ENCODE data around the gene HLA-DOA. TPM values are rescaled to one million over a fixed set of nuclear protein-coding genes. Genes with fewer than 3 reads are reported as not detected.

The HLA-DOA gene
- polyA plus RNA-seq, 1 donor, result 7.5 TPM

DNA sequence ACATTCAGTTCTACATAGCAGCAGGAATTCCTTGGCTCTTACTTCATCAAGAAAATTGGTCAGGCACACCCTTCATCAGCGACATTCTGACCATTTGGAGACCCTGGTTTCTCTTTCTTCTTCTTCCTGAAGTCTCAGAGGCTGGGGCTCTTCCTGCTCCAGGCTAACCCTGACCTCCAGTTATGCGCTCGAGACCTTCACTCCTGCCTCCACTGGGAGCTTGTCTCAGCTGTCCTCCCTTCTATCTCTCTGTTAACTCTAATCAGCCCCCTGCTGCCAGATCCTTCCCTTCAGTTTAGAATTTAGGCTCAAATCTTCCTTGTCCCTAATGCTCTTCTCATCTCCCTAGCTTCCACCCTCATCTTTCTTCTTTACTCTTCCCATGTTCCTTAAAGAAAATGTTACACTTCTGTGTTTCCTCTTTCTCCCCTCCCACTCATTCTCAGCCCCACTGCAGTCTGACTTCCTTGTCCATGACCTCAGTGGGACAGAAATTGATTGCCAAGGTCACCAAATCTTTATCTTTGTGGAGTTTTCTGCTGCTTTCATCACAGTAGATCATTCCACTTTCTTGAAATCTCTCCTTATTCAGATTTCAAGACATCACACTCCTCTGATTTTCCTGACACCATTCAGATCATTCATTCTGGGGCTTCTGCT is 8.4 kb upstream of the HLA-DOA start:
- no peaks in the 10 kb centered on the region for H3K36me3 ChIP-seq (ENCODE audit: control insufficient read depth, insufficient read depth, low read length)
- H3K27ac ChIP-seq (ENCODE audit: low read length), result no peak overlapping the region
- H3K27me3 ChIP-seq (ENCODE audit: control insufficient read depth, insufficient read depth, low read length), result peaks cover 27% of the 10 kb centered on the region
- DNase-seq, result no peak
- H3K9me3 ChIP-seq (ENCODE audit: control insufficient read depth, low read depth, low read length), result no peaks in the 10 kb centered on the region
- H3K4me3 ChIP-seq (ENCODE audit: low read length), result no peak overlapping the region
- H3K4me1 ChIP-seq (ENCODE audit: control insufficient read depth, insufficient read depth, low read length), result no peaks in the 10 kb centered on the region
- no CpG with 5 or more reads among the region's 3 CpGs for WGBS (ENCODE audit: insufficient coverage, low lambda C conversion rate)

DNA sequence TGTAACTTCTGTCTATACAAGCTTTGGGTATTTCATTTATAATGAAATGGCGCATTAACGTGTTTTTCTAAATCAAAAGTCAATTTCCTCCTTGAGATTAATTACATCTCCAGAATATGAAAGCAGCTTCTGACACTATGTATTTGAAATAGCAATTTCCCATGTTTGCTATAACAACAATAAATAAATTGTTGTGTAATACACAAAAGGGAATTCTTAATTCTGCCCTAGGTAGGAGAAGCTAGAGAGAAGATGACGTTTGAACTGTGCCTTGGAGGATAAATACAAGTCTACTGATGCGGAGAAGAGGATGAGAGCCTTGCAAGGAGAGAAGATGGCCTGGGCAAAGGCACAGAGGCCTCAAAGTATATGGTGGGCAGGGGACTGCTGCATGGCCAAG is 7.6 kb upstream of the HLA-DOA start:
- Histone ChIP-seq H3K9me3 (ENCODE audit: control insufficient read depth, low read depth, low read length) (no peaks in the 10 kb centered on the region), H3K36me3 (ENCODE audit: control insufficient read depth, insufficient read depth, low read length) (no peaks in the 10 kb centered on the region), H3K27me3 (ENCODE audit: control insufficient read depth, insufficient read depth, low read length) (peaks cover 24% of the 10 kb centered on the region), H3K27ac (ENCODE audit: low read length) (no peak overlapping the region), H3K4me3 (ENCODE audit: low read length) (no peak overlapping the region), H3K4me1 (ENCODE audit: control insufficient read depth, insufficient read depth, low read length) (no peaks in the 10 kb centered on the region)
- DNase-seq, result no peak
- no CpG with 5 or more reads among the region's 4 CpGs for WGBS (ENCODE audit: insufficient coverage, low lambda C conversion rate)

DNA sequence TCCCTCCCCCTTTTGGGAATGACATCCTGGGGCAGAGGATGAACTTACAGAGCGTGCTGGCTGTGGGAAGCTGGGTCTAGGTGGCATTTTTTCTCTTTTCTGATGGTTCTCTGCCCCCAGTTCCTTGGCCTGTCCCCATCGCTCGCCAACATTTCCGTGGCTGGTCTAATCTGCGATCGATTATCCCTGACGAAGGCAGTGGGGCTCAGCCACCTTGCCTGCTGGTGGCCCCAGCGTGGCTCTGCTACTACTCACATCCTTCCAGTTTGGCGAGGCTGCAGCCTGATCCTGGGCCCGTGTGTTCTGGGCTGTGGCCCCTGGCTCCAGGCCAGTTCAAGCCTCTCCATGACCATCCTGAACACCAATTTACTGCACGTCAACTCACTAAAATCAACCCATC is 6.4 kb upstream of the HLA-DOA start:
- no peak for DNase-seq
- H3K27ac ChIP-seq (ENCODE audit: low read length), result no peak overlapping the region
- 100% methylated on average over 2 of the region's 11 CpGs for WGBS (ENCODE audit: insufficient coverage, low lambda C conversion rate)
- H3K9me3 ChIP-seq (ENCODE audit: control insufficient read depth, low read depth, low read length), result no peaks in the 10 kb centered on the region
- H3K4me1 ChIP-seq (ENCODE audit: control insufficient read depth, insufficient read depth, low read length), result no peaks in the 10 kb centered on the region
- H3K4me3 ChIP-seq (ENCODE audit: low read length), result no peak overlapping the region
- H3K27me3 ChIP-seq (ENCODE audit: control insufficient read depth, insufficient read depth, low read length), result peaks cover 28% of the 10 kb centered on the region
- H3K36me3 ChIP-seq (ENCODE audit: control insufficient read depth, insufficient read depth, low read length), result no peaks in the 10 kb centered on the region

DNA sequence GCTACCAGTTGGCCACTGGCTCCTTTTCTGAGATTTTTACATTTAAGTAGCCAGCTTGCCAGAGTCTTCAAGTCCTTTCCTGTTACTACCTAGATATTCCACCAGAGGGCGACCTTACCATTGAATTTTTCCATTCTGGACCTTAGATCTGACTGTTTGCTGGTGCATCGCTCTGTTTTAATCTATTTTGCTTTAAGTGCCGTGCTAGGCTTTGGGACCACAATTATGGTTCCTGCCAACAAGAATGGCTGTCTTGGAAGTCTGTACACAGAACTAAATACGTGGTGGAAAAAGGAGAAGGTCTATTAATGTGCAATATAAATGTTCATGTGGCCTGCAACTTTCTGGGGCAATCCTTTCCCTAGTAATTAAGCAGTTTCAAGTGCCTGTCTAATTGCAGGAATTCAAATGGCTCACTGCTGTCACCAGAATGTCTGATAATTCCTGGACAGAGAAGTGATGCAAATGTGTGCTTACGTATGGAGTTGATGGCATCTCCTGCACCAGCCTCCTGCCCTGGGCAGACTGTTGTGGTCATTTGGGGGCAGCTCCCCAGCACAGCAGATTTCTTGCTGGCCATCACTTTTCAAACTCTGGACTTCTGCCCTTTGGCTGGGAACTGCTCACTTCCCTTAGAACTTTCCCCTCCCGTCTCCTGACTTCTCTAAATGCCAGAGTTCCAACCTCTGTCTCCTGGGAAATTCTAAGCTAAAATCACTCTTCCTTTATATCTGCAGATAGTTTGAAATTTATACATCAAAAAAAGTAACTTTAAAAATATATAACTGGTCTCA is 5.6 kb upstream of the HLA-DOA start:
- Histone ChIP-seq H3K9me3 (ENCODE audit: control insufficient read depth, low read depth, low read length) (no peaks in the 10 kb centered on the region), H3K4me1 (ENCODE audit: control insufficient read depth, insufficient read depth, low read length) (no peaks in the 10 kb centered on the region), H3K27ac (ENCODE audit: low read length) (no peak overlapping the region), H3K27me3 (ENCODE audit: control insufficient read depth, insufficient read depth, low read length) (peaks cover 34% of the 10 kb centered on the region), H3K4me3 (ENCODE audit: low read length) (no peak overlapping the region), H3K36me3 (ENCODE audit: control insufficient read depth, insufficient read depth, low read length) (no peaks in the 10 kb centered on the region)
- peak; percentile 60 for DNase-seq
- WGBS (ENCODE audit: insufficient coverage, low lambda C conversion rate), result 0% methylated on average over 3 of the region's 6 CpGs

DNA sequence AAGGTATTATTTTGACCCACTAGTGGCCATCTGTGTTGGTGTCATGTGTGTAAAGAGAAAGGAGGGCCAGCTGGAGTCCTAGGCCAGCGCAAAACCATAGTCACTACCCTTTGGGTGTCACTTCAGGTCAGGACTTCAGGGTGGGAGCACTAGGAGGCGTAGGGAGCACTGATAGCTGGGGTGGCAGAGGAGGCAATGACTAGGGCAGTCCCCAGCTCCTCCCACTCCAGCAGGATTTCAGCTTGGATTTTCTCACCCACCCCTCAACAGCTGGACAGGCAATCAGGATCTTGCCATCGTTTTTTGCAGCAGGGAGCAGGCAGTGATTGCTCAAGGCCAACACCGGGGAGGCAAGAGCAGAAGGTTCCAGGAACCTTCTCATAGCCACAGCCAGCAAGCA is 4.2 kb upstream of the HLA-DOA start:
- no peak for DNase-seq
- no peaks in the 10 kb centered on the region for H3K36me3 ChIP-seq (ENCODE audit: control insufficient read depth, insufficient read depth, low read length)
- H3K4me1 ChIP-seq (ENCODE audit: control insufficient read depth, insufficient read depth, low read length), result peaks cover 6% of the 10 kb centered on the region
- H3K9me3 ChIP-seq (ENCODE audit: control insufficient read depth, low read depth, low read length), result no peaks in the 10 kb centered on the region
- H3K27ac ChIP-seq (ENCODE audit: low read length), result no peak overlapping the region
- no peak overlapping the region for H3K4me3 ChIP-seq (ENCODE audit: low read length)
- H3K27me3 ChIP-seq (ENCODE audit: control insufficient read depth, insufficient read depth, low read length), result peaks cover 47% of the 10 kb centered on the region
- no CpG with 5 or more reads among the region's 4 CpGs for WGBS (ENCODE audit: insufficient coverage, low lambda C conversion rate)

DNA sequence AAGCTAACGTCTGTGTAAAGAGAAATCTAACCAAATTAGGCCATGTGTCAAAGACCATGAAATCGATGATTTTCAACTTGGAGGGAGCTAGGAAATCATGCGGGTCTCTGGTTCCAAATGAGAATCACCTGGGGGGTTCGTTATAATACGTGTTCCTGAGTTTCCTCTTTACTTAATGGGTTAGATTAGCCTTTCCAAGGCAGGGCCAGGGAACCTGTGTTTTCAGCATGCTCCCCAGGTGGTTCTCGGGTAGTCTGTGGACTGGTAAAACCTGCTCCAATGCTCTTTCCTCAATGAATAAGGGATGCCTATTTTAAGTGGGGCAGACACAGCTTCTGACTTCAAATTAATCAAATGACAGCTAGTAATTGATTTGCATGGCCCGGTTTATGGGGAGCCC is 965 bp upstream of the HLA-DOA start:
- DNase-seq, result no peak
- no peak overlapping the region for H3K4me3 ChIP-seq (ENCODE audit: low read length)
- H3K9me3 ChIP-seq (ENCODE audit: control insufficient read depth, low read depth, low read length), result peaks cover 4% of the 10 kb centered on the region
- no peak overlapping the region for H3K27ac ChIP-seq (ENCODE audit: low read length)
- H3K36me3 ChIP-seq (ENCODE audit: control insufficient read depth, insufficient read depth, low read length), result no peaks in the 10 kb centered on the region
- peaks cover 6% of the 10 kb centered on the region for H3K4me1 ChIP-seq (ENCODE audit: control insufficient read depth, insufficient read depth, low read length)
- WGBS (ENCODE audit: insufficient coverage, low lambda C conversion rate), result 40% methylated on average over 1 of the region's 7 CpGs
- H3K27me3 ChIP-seq (ENCODE audit: control insufficient read depth, insufficient read depth, low read length), result peaks cover 36% of the 10 kb centered on the region

DNA sequence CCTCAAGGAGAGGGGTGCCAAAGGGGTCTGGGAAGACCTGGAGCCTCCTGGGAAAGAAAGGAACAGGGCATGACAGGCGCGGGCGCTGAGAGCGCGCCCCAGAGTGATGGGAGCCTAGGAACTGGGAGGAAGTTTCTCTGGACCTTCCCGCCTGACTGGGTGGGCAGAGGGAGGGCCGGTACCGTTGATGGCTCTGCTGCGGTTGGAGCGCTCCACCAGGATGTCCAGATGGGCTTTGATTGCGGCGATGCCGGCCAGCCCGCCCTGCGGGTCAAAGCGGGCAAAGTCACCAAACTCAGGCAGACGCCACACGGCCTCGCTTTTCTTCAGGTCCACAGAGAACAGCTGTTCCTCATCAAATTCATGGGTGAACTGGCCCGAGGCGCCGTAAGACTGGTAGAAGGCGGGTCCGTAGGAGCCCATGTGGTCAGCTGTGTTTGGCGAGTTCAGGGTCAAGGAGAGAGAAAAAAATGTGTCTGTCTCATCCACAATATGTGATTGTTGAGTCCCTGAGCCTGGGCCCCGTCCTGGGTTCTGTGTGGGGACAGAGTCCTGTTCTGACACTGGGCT is 1.5 kb downstream of the HLA-DOA start:
- no peak for DNase-seq
- peaks cover 6% of the 10 kb centered on the region for H3K4me1 ChIP-seq (ENCODE audit: control insufficient read depth, insufficient read depth, low read length)
- peaks cover 4% of the 10 kb centered on the region for H3K9me3 ChIP-seq (ENCODE audit: control insufficient read depth, low read depth, low read length)
- H3K4me3 ChIP-seq (ENCODE audit: low read length), result no peak overlapping the region
- H3K27ac ChIP-seq (ENCODE audit: low read length), result no peak overlapping the region
- WGBS (ENCODE audit: insufficient coverage, low lambda C conversion rate), result no CpG with 5 or more reads among the region's 26 CpGs
- peaks cover 48% of the 10 kb centered on the region for H3K27me3 ChIP-seq (ENCODE audit: control insufficient read depth, insufficient read depth, low read length)
- H3K36me3 ChIP-seq (ENCODE audit: control insufficient read depth, insufficient read depth, low read length), result no peaks in the 10 kb centered on the region

DNA sequence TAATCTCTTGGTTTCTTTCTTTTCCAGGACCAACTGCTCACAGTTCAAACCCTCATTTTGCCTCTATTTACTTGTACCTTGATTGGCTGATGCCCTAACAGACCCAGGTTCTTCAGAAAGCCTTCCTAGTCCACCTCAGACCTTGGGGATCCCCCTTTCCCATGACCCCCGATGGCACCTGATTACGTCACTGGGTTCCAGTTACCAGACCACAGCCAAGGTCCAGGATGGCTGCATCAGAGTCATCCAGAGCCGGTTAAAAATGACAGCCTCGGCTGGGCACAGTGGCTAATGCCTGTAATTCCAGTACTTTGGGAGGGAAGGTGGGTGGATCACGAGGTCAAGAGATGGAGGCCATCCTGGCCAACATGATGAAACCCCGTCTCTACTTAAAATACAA is 4.5 kb downstream of the HLA-DOA start:
- Histone ChIP-seq H3K4me1 (ENCODE audit: control insufficient read depth, insufficient read depth, low read length) (peaks cover 6% of the 10 kb centered on the region), H3K27me3 (ENCODE audit: control insufficient read depth, insufficient read depth, low read length) (peaks cover 59% of the 10 kb centered on the region), H3K9me3 (ENCODE audit: control insufficient read depth, low read depth, low read length) (peaks cover 4% of the 10 kb centered on the region), H3K36me3 (ENCODE audit: control insufficient read depth, insufficient read depth, low read length) (no peaks in the 10 kb centered on the region), H3K27ac (ENCODE audit: low read length) (no peak overlapping the region), H3K4me3 (ENCODE audit: low read length) (no peak overlapping the region)
- WGBS (ENCODE audit: insufficient coverage, low lambda C conversion rate), result no CpG with 5 or more reads among the region's 6 CpGs
- no peak for DNase-seq

DNA sequence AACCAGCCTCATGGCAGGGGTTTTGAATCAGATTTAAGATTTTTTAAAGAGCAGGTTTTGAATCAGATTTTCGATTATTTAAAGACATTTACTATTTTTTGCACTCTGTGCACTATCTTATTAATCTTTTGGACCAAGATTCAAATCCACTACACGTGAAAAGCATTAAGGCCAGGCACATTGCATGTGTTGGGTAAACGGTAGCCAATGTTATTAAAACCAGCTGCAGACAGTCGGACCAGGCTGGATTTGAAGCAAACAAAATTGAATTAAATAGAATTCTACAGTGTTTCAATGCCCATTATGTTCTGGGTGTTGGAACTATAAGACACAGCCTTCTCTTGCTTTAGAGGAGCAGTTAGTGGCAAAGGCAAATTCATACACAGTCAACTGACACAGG is 7.7 kb downstream of the HLA-DOA start:
- Histone ChIP-seq H3K36me3 (ENCODE audit: control insufficient read depth, insufficient read depth, low read length) (no peaks in the 10 kb centered on the region), H3K4me1 (ENCODE audit: control insufficient read depth, insufficient read depth, low read length) (no peaks in the 10 kb centered on the region), H3K9me3 (ENCODE audit: control insufficient read depth, low read depth, low read length) (no peaks in the 10 kb centered on the region), H3K4me3 (ENCODE audit: low read length) (no peak overlapping the region), H3K27me3 (ENCODE audit: control insufficient read depth, insufficient read depth, low read length) (peaks cover 48% of the 10 kb centered on the region), H3K27ac (ENCODE audit: low read length) (no peak overlapping the region)
- no peak for DNase-seq
- 100% methylated on average over 1 of the region's 4 CpGs for WGBS (ENCODE audit: insufficient coverage, low lambda C conversion rate)

DNA sequence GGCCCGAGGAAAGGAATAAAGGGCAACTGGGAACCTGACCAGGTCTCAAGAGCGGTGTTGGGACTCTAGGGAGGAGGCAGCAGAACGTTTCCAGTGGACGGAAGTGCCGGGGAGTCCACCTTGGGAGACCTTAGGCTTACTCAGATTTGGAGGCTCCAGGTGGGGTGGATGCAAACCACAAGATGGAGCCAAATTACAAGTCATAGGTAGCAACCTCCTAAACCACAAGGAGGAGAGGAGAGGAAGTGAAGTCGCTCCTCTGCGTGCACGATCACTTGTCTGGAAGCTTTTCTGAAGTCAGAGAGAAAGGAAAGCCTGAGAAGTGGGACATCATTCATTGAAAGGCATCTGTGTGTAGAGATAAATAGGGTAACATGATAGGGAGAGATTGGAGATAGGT is 9.3 kb downstream of the HLA-DOA start:
- DNase-seq, result no peak
- Histone ChIP-seq H3K9me3 (ENCODE audit: control insufficient read depth, low read depth, low read length) (no peaks in the 10 kb centered on the region), H3K27me3 (ENCODE audit: control insufficient read depth, insufficient read depth, low read length) (peaks cover 50% of the 10 kb centered on the region), H3K4me1 (ENCODE audit: control insufficient read depth, insufficient read depth, low read length) (no peaks in the 10 kb centered on the region), H3K4me3 (ENCODE audit: low read length) (no peak overlapping the region), H3K27ac (ENCODE audit: low read length) (no peak overlapping the region), H3K36me3 (ENCODE audit: control insufficient read depth, insufficient read depth, low read length) (no peaks in the 10 kb centered on the region)
- WGBS (ENCODE audit: insufficient coverage, low lambda C conversion rate), result no CpG with 5 or more reads among the region's 8 CpGs

All from large intestine (tissue), 3 donors.